PFSK-1 (cell line): ENCODE results near the gene COA7.

Source experiments
- FOXP2 ChIP-seq: optimal IDR thresholded peaks from 2 replicates; pipeline ENCODE3; 2011; ENCODE audit warnings: borderline replicate concordance, control low read depth, inconsistent platforms; ENCODE audit not compliant: insufficient read depth; ENCODE audit errors: extremely low read length, extremely low read depth
- POLR2AphosphoS5 ChIP-seq: IDR thresholded peaks from 2 replicates; pipeline ENCODE4 v1.6.1; 2012; ENCODE audit warnings: low read depth, mild to moderate bottlenecking, control low read depth, low read length, moderate library complexity
- REST ChIP-seq, 2 experiments: IDR thresholded peaks; 2 replicates each; pipeline versions ENCODE4 v1.6.1 to v1.8.0; 2011 to 2012; ENCODE audit warnings: low read depth in 2 of 2, low read length in 2 of 2, control low read depth in 1 of 2, inconsistent platforms in 1 of 2, mild to moderate bottlenecking in 1 of 2, moderate library complexity in 1 of 2; ENCODE audit not compliant: insufficient read depth in 1 of 2
- SIN3A ChIP-seq: IDR thresholded peaks from 2 replicates; pipeline ENCODE4 v1.6.1; 2012; ENCODE audit warnings: mild to moderate bottlenecking, low read length, moderate library complexity, borderline replicate concordance; ENCODE audit not compliant: insufficient read depth
- TAF1 ChIP-seq: IDR thresholded peaks from 2 replicates; pipeline ENCODE4 v1.6.1; 2012; ENCODE audit warnings: low read length, control low read depth, borderline replicate concordance; ENCODE audit not compliant: insufficient read depth

The COA7 gene

GRCh38 chr1:52695627-52696026 lies 2.5 kb downstream of the COA7 start:
- TF ChIP-seq REST (IDR thresholded peaks at IDR 0.05; ENCODE audit: insufficient read depth in 1 of 2, low read depth in 2 of 2, low read length in 2 of 2) (no peak), TAF1 (no peak), FOXP2 (no peak), SIN3A (no peak), POLR2AphosphoS5 (no peak)

GRCh38 chr1:52693843-52694242 lies 4.3 kb downstream of the COA7 start:
- TF ChIP-seq SIN3A = no peak

- TF ChIP-seq FOXP2 (no peak), SIN3A (no peak), POLR2AphosphoS5 (no peak), TAF1 (no peak), REST (IDR thresholded peaks at IDR 0.05; ENCODE audit: insufficient read depth in 1 of 2, low read depth in 2 of 2, low read length in 2 of 2) (no peak)
Observed at GRCh38 chr1:52692697-52693096, 5.5 kb downstream of the COA7 start.

DNA sequence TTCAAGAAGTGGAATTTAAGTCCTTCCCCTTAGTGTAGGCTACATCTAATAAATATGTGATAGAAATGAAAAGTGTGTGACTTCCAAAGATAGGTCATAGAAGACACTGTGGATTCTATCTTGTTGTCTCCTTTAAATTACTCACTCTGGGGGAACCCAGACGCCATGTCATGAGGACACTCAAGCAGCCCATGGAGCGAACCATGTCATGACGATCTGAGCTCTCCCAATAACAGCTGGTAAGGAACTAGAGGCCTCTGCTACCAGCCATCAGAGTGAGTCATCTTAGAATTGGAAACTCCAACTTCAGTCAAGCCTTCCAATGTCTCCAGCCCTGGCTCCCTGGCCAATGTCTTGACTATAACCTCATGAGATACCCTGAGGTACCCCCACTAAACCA lies 6.3 kb downstream of the COA7 start:
- TF ChIP-seq SIN3A (no peak), FOXP2 (no peak), POLR2AphosphoS5 (no peak), TAF1 (no peak), REST (IDR thresholded peaks at IDR 0.05; ENCODE audit: insufficient read depth in 1 of 2, low read depth in 2 of 2, low read length in 2 of 2) (no peak)

GRCh38 chr1:52686830-52687229 lies 11.3 kb downstream of the COA7 start:
- TF ChIP-seq FOXP2 = no peak
- no peak for TF ChIP-seq REST (IDR thresholded peaks at IDR 0.05; ENCODE audit: insufficient read depth in 1 of 2, low read depth in 2 of 2, low read length in 2 of 2)
- no peak for TF ChIP-seq SIN3A
- no peak for TF ChIP-seq TAF1
- TF ChIP-seq POLR2AphosphoS5 = no peak

DNA sequence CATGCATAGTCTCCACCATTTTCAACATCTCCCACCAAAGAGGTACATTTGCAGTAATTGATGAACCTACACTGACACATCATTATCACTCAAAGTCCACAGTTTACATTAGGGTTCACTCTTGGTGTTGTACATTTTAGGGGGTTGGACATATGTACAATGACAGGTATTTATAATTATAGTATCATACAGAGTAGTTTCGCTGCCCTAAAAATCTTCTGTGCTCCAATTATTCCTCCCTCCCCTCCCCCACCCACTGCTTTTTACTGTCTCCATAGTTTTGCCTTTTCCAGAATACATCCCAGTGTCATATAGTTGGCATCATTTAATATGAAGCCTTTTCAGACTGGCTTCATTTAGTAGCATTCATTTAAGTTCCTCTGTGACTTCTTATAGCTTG lies 13.6 kb downstream of the COA7 start:
- TF ChIP-seq TAF1 (no peak), FOXP2 (no peak), POLR2AphosphoS5 (0 out of 2 replicates have a peak, but pooled peaks have one; percentile 28), REST (IDR thresholded peaks at IDR 0.05; ENCODE audit: insufficient read depth in 1 of 2, low read depth in 2 of 2, low read length in 2 of 2) (no peak), SIN3A (no peak)
